ENCODE data around the gene PMEPA1.
A peak's percentile ranks its signal among the peaks of the same experiment; 100 is the strongest.

Gene PMEPA1

GRCh38 chr20:57611586-57612311 lies 98.1 kb downstream of the PMEPA1 start:
- TF ChIP-seq EZH2phosphoT487 (IDR thresholded peaks at IDR 0.05; ENCODE audit: low read depth): no peak
- TF ChIP-seq, protein P1, sequence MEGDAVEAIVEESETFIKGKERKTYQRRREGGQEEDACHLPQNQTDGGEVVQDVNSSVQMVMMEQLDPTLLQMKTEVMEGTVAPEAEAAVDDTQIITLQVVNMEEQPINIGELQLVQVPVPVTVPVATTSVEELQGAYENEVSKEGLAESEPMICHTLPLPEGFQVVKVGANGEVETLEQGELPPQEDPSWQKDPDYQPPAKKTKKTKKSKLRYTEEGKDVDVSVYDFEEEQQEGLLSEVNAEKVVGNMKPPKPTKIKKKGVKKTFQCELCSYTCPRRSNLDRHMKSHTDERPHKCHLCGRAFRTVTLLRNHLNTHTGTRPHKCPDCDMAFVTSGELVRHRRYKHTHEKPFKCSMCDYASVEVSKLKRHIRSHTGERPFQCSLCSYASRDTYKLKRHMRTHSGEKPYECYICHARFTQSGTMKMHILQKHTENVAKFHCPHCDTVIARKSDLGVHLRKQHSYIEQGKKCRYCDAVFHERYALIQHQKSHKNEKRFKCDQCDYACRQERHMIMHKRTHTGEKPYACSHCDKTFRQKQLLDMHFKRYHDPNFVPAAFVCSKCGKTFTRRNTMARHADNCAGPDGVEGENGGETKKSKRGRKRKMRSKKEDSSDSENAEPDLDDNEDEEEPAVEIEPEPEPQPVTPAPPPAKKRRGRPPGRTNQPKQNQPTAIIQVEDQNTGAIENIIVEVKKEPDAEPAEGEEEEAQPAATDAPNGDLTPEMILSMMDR (IDR thresholded peaks at IDR 0.05; ENCODE audit: low read depth, low read length): no peak
- no peak overlapping the region for H3K4me2 ChIP-seq (ENCODE audit: low read length)

DNA sequence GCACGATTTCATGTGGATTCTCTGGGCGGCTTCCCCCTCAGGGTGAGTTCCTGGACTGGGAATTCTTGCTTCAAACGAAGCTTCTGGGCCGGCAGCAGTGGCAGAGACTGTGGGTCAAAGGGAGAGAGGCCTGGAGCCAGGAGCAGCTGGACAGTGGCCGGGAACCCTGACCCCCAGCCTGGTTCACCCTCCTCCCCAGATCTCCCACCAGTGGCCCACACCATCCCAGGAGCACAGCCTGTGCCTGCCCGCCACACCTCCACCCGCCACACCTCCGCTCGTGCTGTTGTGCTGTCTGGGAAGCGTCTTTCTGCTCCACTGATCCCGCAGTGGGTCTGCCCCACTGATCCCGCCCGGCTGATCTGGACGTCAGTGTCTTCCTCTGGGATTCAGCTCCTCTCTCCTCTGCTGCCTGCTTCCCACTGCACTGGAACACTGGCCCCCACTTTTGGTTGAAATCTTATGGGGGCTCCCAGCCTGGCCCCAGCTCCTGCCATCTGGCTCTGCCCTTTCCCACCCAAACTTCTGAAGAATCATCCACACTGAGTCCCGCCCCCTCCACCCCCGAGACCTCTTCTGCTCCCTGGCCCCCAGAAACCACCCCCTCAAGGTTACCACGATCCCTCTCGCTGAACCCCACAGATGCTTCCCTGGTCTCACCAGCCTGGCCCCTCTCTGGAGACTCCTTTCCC lies 99.4 kb downstream of the PMEPA1 start:
- Histone ChIP-seq H2AFZ (ENCODE audit: low read depth, low read length) (no peak overlapping the region), H3K27ac (ENCODE audit: low read length) (no peak overlapping the region), H3K36me3 (replicated peaks; ENCODE audit: low read depth, low read length) (no peaks in the 10 kb centered on the region), H3K4me1 (ENCODE audit: low read length) (peaks cover 9% of the 10 kb centered on the region), H3K79me2 (ENCODE audit: low read length) (no peaks in the 10 kb centered on the region), H3K27me3 (ENCODE audit: low read depth, low read length) (peaks cover 75% of the 10 kb centered on the region), H4K20me1 (ENCODE audit: insufficient read depth, low read length) (no peaks in the 10 kb centered on the region), H3K4me3 (ENCODE audit: low read length) (no peak overlapping the region), H3K9me3 (ENCODE audit: insufficient read depth, low read length) (no peaks in the 10 kb centered on the region), H3K9ac (ENCODE audit: low read length) (no peak overlapping the region), H3K4me2 (ENCODE audit: low read length) (no peak overlapping the region)
- TF ChIP-seq EZH2phosphoT487 (IDR thresholded peaks at IDR 0.05; ENCODE audit: low read depth): no peak

More at GRCh38 chr20:57611586-57612311, 98.1 kb downstream of the PMEPA1 start:
- Histone ChIP-seq H3K79me2 (ENCODE audit: low read length) (no peaks in the 10 kb centered on the region), H2AFZ (ENCODE audit: low read depth, low read length) (no peak overlapping the region), H4K20me1 (ENCODE audit: insufficient read depth, low read length) (peaks cover 6% of the 10 kb centered on the region; the same call in 1 of the 2 replicates), H3K9me3 (ENCODE audit: insufficient read depth, low read length) (no peaks in the 10 kb centered on the region), H3K27ac (ENCODE audit: low read length) (no peak overlapping the region), H3K36me3 (replicated peaks; ENCODE audit: low read depth, low read length) (no peaks in the 10 kb centered on the region), H3K4me3 (ENCODE audit: low read length) (no peak overlapping the region), H3K27me3 (ENCODE audit: low read depth, low read length) (peaks cover 80% of the 10 kb centered on the region), H3K9ac (ENCODE audit: low read length) (no peak overlapping the region), H3K4me1 (ENCODE audit: low read length) (no peaks in the 10 kb centered on the region)

DNA sequence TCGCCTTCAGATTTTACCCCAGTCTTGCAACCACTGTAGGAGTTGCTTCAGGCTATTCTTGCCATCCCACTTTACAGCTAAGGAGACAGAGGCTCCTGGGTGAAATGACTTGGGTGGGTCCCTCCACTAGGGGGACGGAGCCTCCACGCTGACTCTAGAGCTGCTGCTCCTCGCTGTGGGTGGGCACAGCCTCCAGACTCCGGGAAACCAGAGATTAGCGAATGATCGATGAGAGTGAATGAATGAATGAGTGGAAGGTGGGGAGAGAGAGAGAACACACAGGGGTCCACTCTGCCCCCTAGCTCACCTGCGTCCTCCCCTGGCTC lies 100.0 kb downstream of the PMEPA1 start:
- Histone ChIP-seq H3K4me1 (ENCODE audit: low read length) (peaks cover 10% of the 10 kb centered on the region), H3K9ac (ENCODE audit: low read length) (no peak overlapping the region), H3K27me3 (ENCODE audit: low read depth, low read length) (peaks cover 69% of the 10 kb centered on the region), H3K4me2 (ENCODE audit: low read length) (no peak overlapping the region), H3K9me3 (ENCODE audit: insufficient read depth, low read length) (no peaks in the 10 kb centered on the region), H3K36me3 (replicated peaks; ENCODE audit: low read depth, low read length) (no peaks in the 10 kb centered on the region), H3K4me3 (ENCODE audit: low read length) (no peak overlapping the region), H4K20me1 (ENCODE audit: insufficient read depth, low read length) (no peaks in the 10 kb centered on the region), H3K27ac (ENCODE audit: low read length) (no peak overlapping the region), H2AFZ (ENCODE audit: low read depth, low read length) (no peak overlapping the region), H3K79me2 (ENCODE audit: low read length) (no peaks in the 10 kb centered on the region)
- TF ChIP-seq, protein P1 (IDR thresholded peaks at IDR 0.05; ENCODE audit: low read depth, low read length): peak; percentile 18; the same call in 1 of the 2 replicates
- no peak for TF ChIP-seq EZH2phosphoT487 (IDR thresholded peaks at IDR 0.05; ENCODE audit: low read depth)

DNA sequence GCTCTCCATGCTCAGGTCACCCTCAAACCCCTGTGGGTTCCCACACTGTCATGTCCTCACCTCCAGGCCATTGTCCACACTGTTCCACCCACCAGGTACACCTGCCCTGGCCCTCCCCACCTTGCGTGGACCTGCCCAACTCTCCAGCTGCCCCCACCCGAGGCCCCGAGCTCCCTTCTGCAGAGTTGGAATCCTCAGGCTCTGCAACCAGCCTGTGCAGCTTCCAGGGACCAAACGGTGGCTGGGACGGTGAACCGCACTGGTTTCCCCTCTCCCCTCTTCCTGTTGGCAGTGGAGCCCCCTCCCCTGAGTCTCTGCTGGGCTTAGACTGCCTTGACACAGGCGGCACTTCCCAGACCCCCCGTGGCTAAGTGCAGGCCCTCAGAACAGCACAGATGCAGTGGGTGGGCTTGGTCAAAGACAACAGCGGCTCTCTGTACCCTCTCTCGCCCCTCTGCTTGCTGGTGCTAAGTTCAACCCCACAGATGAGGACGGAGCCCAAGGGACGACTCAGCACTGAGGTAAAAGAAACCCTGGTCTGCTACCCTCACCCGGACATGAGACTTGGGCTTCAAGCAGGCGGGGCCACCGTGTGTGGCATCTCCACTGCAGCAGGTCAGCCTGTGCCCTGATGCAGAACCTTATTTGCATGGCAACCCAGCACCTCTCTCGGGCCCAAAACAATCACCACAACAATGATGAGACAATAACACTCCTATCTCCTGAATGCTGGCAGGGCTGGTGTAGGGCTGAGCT lies 100.6 kb downstream of the PMEPA1 start:
- peaks cover 64% of the 10 kb centered on the region for H3K27me3 ChIP-seq (ENCODE audit: low read depth, low read length)

More for the DNA sequence above, 100.6 kb downstream of the PMEPA1 start:
- Histone ChIP-seq H4K20me1 (ENCODE audit: insufficient read depth, low read length) (no peaks in the 10 kb centered on the region), H3K27ac (ENCODE audit: low read length) (no peak overlapping the region), H3K4me2 (ENCODE audit: low read length) (no peak overlapping the region), H3K4me3 (ENCODE audit: low read length) (no peak overlapping the region), H3K9ac (ENCODE audit: low read length) (no peak overlapping the region), H3K79me2 (ENCODE audit: low read length) (no peaks in the 10 kb centered on the region), H2AFZ (ENCODE audit: low read depth, low read length) (no peak overlapping the region), H3K36me3 (replicated peaks; ENCODE audit: low read depth, low read length) (no peaks in the 10 kb centered on the region), H3K9me3 (ENCODE audit: insufficient read depth, low read length) (no peaks in the 10 kb centered on the region), H3K4me1 (ENCODE audit: low read length) (peaks cover 10% of the 10 kb centered on the region)
- TF ChIP-seq, protein P1 (IDR thresholded peaks at IDR 0.05; ENCODE audit: low read depth, low read length): no peak
- no peak for TF ChIP-seq EZH2phosphoT487 (IDR thresholded peaks at IDR 0.05; ENCODE audit: low read depth)

Measured in OCI-LY3 (cell line).